HCT116 (cell line): ENCODE measurements around the gene HYAL4. TPM values are rescaled to one million over a fixed set of nuclear protein-coding genes. Genes with fewer than 3 reads are reported as not detected.

Experiments used
- ATAC-seq: fragments of 200-7000 bp; cut with Tn5 transposase; 2 replicates; pipeline ENCODE4 v1.9.1; 2020; ENCODE audit warnings: mild to moderate bottlenecking, moderate library complexity
- BruUV-seq: library from RNA; stranded (reverse); fragments of 400-500 nt; replicated peaks from 2 replicates; lab custom pipeline; 2021; lab: Mats Ljungman, UMichigan
- CTCF ChIA-PET: fragments of 300-600 bp; sonication (Branson Sonifier 250); formaldehyde crosslinking; loops from one replicate; lab custom pipeline; 2021; ENCODE audit warnings: antibody characterized with exemption; lab: Charles Lee
- POLR2A ChIA-PET: fragments of 300-600, 350-600 bp; sonication (Branson Sonifier 250); formaldehyde crosslinking; loops from one replicate; lab custom pipeline; 2021; ENCODE audit warnings: antibody characterized with exemption; lab: Charles Lee
- RAD21 ChIA-PET, 2 experiments: fragments of 300-600 bp; sonication (Branson Sonifier 250); formaldehyde crosslinking; loops; one replicate each; lab custom pipeline; 2023; ENCODE audit warnings: low total read pairs in 2 of 2; ENCODE audit not compliant: uncharacterized antibody in 2 of 2, unreplicated experiment in 2 of 2, low non-redundant PET in 1 of 2; lab: Charles Lee
- DNase-seq: peaks from one replicate; pipeline ENCODE4 v3.0.0-alpha.2; 2010; ENCODE audit warnings: low read depth, low spot score
- H2AFZ ChIP-seq: fragments of 200-600 bp; shearing (Covaris generic), sonication (generic); 2 replicates; pipeline ENCODE4 v1.6.1; 2017; ENCODE audit warnings: low read depth, mixed run types, mixed read lengths, antibody characterized with exemption, low read length; ENCODE audit not compliant: poor library complexity, severe bottlenecking
- H3K27ac ChIP-seq: 2 replicates; pipeline ENCODE4 v1.5.1; 2012; ENCODE audit warnings: low read depth, low read length
- H3K27me3 ChIP-seq: fragments of 200-600 bp; sonication (generic); 2 replicates; pipeline ENCODE4 v1.6.1; 2016; ENCODE audit warnings: mixed run types, low read length, mixed read lengths; ENCODE audit not compliant: insufficient read depth
- H3K36me3 ChIP-seq, 2 experiments: fragments of 200-500 bp in 1 of 2; fragments of 200-600 bp in 1 of 2; sonication (Bioruptor generic) in 1 of 2; sonication (generic) in 1 of 2; 2 replicates each; pipeline versions ENCODE4 v1.5.1 to v1.6.1; 2014 to 2016; ENCODE audit warnings: low read length in 2 of 2, inconsistent platforms in 1 of 2, mixed read lengths in 1 of 2, mixed run types in 1 of 2; ENCODE audit not compliant: insufficient read depth in 2 of 2, control insufficient read depth in 1 of 2
- H3K4me1 ChIP-seq, 2 experiments: fragments of 200-600 bp in 1 of 2; sonication (generic) in 1 of 2; 2 replicates each; pipeline versions ENCODE4 v1.5.1 to v1.6.1; 2012 to 2017; ENCODE audit warnings: low read length in 2 of 2, inconsistent platforms in 1 of 2, mild to moderate bottlenecking in 1 of 2, mixed read lengths in 1 of 2, mixed run types in 1 of 2, moderate library complexity in 1 of 2; ENCODE audit not compliant: insufficient read depth in 2 of 2, control insufficient read depth in 1 of 2
- H3K4me2 ChIP-seq: fragments of 200-600 bp; sonication (generic); 2 replicates; pipeline ENCODE4 v1.6.1; 2017; ENCODE audit warnings: mixed run types, low read length, mixed read lengths
- H3K4me3 ChIP-seq, 2 experiments: fragments of 200-600 bp in 1 of 2; sonication (generic) in 1 of 2; replicated peaks in 1 of 2; 2 replicates each; pipeline ENCODE4 v1.5.1; 2011 to 2016; ENCODE audit warnings: low read length in 2 of 2, control low read depth in 1 of 2, low read depth in 1 of 2, mild to moderate bottlenecking in 1 of 2, mixed read lengths in 1 of 2, mixed run types in 1 of 2
- H3K79me2 ChIP-seq: fragments of 200-600 bp; sonication (generic); 2 replicates; pipeline ENCODE4 v1.6.1; 2017; ENCODE audit warnings: mild to moderate bottlenecking, mixed run types, low read length, moderate library complexity, mixed read lengths; ENCODE audit not compliant: insufficient read depth
- H3K9ac ChIP-seq: fragments of 200-600 bp; sonication (generic); 2 replicates; pipeline ENCODE4 v1.6.1; 2016; ENCODE audit warnings: low read length, mixed read lengths
- H3K9me2 ChIP-seq: fragments of 200-600 bp; sonication (generic), shearing (Covaris generic); 2 replicates; pipeline ENCODE4 v1.6.1; 2017; ENCODE audit warnings: mixed run types, mild to moderate bottlenecking, moderate library complexity; ENCODE audit not compliant: insufficient read depth
- H3K9me3 ChIP-seq, 2 experiments: fragments of 200-500 bp in 1 of 2; fragments of 200-600 bp in 1 of 2; sonication (Bioruptor generic) in 1 of 2; sonication (generic) in 1 of 2; 2 replicates each; pipeline ENCODE4 v1.6.1; 2014 to 2017; ENCODE audit warnings: low read length in 2 of 2, mixed read lengths in 2 of 2, inconsistent platforms in 1 of 2, low read depth in 1 of 2, mild to moderate bottlenecking in 1 of 2, mixed run types in 1 of 2, moderate library complexity in 1 of 2; ENCODE audit not compliant: control insufficient read depth in 1 of 2, insufficient read depth in 1 of 2
- H4K20me1 ChIP-seq: fragments of 200-600 bp; sonication (generic), shearing (Covaris generic); 2 replicates; pipeline ENCODE4 v1.6.1; 2017; ENCODE audit warnings: mixed run types, mild to moderate bottlenecking, moderate library complexity; ENCODE audit not compliant: insufficient read depth
- ATF3 ChIP-seq: IDR thresholded peaks from 2 replicates; pipeline ENCODE4 v1.6.1; 2012
- CBX3 ChIP-seq: IDR thresholded peaks from 2 replicates; pipeline ENCODE4 v1.6.1; 2012; ENCODE audit warnings: low read depth
- EGR1 ChIP-seq: IDR thresholded peaks from 2 replicates; pipeline ENCODE4 v1.6.1; 2012; ENCODE audit warnings: low read depth
- ELF1 ChIP-seq: IDR thresholded peaks from 2 replicates; pipeline ENCODE4 v1.6.1; 2012; ENCODE audit warnings: low read depth, borderline replicate concordance
- EZH2 ChIP-seq: fragments of 200-600 bp; sonication (generic); IDR thresholded peaks from 2 replicates; pipeline ENCODE4 v1.6.1; 2017; ENCODE audit warnings: antibody characterized with exemption, mixed run types
- EZH2phosphoT487 ChIP-seq: fragments of 200-600 bp; IDR thresholded peaks from 2 replicates; pipeline ENCODE4 v1.6.1; 2018; ENCODE audit warnings: antibody characterized with exemption, borderline replicate concordance
- JUND ChIP-seq: IDR thresholded peaks from 2 replicates; pipeline ENCODE4 v1.6.1; 2012
- RAD21 ChIP-seq: IDR thresholded peaks from 2 replicates; pipeline ENCODE4 v1.6.1; 2012; ENCODE audit warnings: low read depth, mild to moderate bottlenecking
- REST ChIP-seq: IDR thresholded peaks from 2 replicates; pipeline ENCODE4 v1.6.1; 2012; ENCODE audit warnings: low read depth
- SIN3A ChIP-seq: IDR thresholded peaks from 2 replicates; pipeline ENCODE4 v1.6.1; 2012; ENCODE audit warnings: low read depth
- SP1 ChIP-seq: IDR thresholded peaks from 2 replicates; pipeline ENCODE4 v1.6.1; 2012; ENCODE audit warnings: low read depth
- SRF ChIP-seq: IDR thresholded peaks from 2 replicates; pipeline ENCODE4 v1.6.1; 2012; ENCODE audit warnings: low read depth
- TCF7L2 ChIP-seq: IDR thresholded peaks from 2 replicates; pipeline ENCODE4 v1.7.0; 2011; ENCODE audit warnings: borderline replicate concordance, inconsistent platforms; ENCODE audit not compliant: insufficient read depth, insufficient read length; ENCODE audit errors: extremely low read depth
- YY1 ChIP-seq: IDR thresholded peaks from 2 replicates; pipeline ENCODE4 v1.6.1; 2011; ENCODE audit warnings: low read length, low read depth, moderate library complexity, mild to moderate bottlenecking; ENCODE audit not compliant: insufficient replicate concordance; ENCODE audit errors: extremely low read depth
- ZBTB33 ChIP-seq: IDR thresholded peaks from 2 replicates; pipeline ENCODE4 v1.6.1; 2011; ENCODE audit warnings: mild to moderate bottlenecking, low read length, moderate library complexity; ENCODE audit not compliant: insufficient replicate concordance; ENCODE audit errors: extremely low read depth
- ZFX ChIP-seq: fragments of 450-650 bp; IDR thresholded peaks from 2 replicates; pipeline ENCODE4 v1.6.1; 2017
- ZNF274 ChIP-seq: fragments of 200-500 bp; sonication (Bioruptor generic); IDR thresholded peaks from 2 replicates; pipeline ENCODE4 v1.6.1; 2014; ENCODE audit warnings: mild to moderate bottlenecking, low read depth, low read length, inconsistent platforms
- intact Hi-C: fragments of 100-400 bp; cut with micrococcal nuclease; formaldehyde crosslinking; loops from 2 replicates; pipeline ENCODE4 v1.10.0; 2022
- total RNA-seq: library from RNA; stranded (reverse); gene quantifications from one replicate; pipeline ENCODE4 v1.2.1, GENCODE V29; 2021; ENCODE audit not compliant: unreplicated experiment

The HYAL4 gene
- total RNA-seq, 1 experiment from 2014 or later: not detected

- no peak for DNase-seq
- no peaks in the 10 kb centered on the region for H4K20me1 ChIP-seq
- H3K4me2 ChIP-seq: no peak overlapping the region
- TF ChIP-seq SIN3A: no peak
- TF ChIP-seq TCF7L2: no peak
- TF ChIP-seq ATF3: no peak
- TF ChIP-seq ELF1: no peak
- TF ChIP-seq EGR1: no peak
- TF ChIP-seq RAD21: no peak
- no peak overlapping the region for H2AFZ ChIP-seq
- H3K79me2 ChIP-seq: no peaks in the 10 kb centered on the region
- ChIA-PET RAD21 (no interaction called here), CTCF (no interaction called here), POLR2A (no interaction called here)
- intact Hi-C loops: no loop called here
- H3K4me1 ChIP-seq: no peaks in the 10 kb centered on the region
- H3K27ac ChIP-seq: no peak overlapping the region
- H3K9ac ChIP-seq: no peak overlapping the region
- H3K9me2 ChIP-seq: no peaks in the 10 kb centered on the region
- H3K4me3 ChIP-seq: no peak overlapping the region
- H3K9me3 ChIP-seq: no peaks in the 10 kb centered on the region
- H3K27me3 ChIP-seq: no peaks in the 10 kb centered on the region
- no TSS peak for BruUV-seq
- H3K36me3 ChIP-seq: no peaks in the 10 kb centered on the region
- ATAC-seq: no peak
These were observed 16.2 kb upstream of the HYAL4 start for GRCh38 chr7:123828805-123829204.

GRCh38 chr7:123836656-123837055 is 8.3 kb upstream of the HYAL4 start:
- no peak for TF ChIP-seq SRF
- no peak for TF ChIP-seq CBX3
- TF ChIP-seq EZH2: no peak
- no peak for TF ChIP-seq ZFX
- TF ChIP-seq JUND: no peak
- no peak for TF ChIP-seq ZBTB33
- TF ChIP-seq ELF1: no peak
- TF ChIP-seq SP1: no peak
- no peak for TF ChIP-seq YY1
- TF ChIP-seq SIN3A: no peak
- TF ChIP-seq REST: no peak
- TF ChIP-seq TCF7L2: no peak
- TF ChIP-seq EZH2phosphoT487: no peak
- TF ChIP-seq ZNF274: no peak
- Histone ChIP-seq H3K36me3 (no peaks in the 10 kb centered on the region), H3K4me3 (no peak overlapping the region), H3K27ac (no peak overlapping the region), H3K9ac (no peak overlapping the region), H3K79me2 (no peaks in the 10 kb centered on the region), H3K9me3 (no peaks in the 10 kb centered on the region), H3K9me2 (no peaks in the 10 kb centered on the region), H3K4me2 (no peak overlapping the region), H4K20me1 (no peaks in the 10 kb centered on the region), H3K27me3 (no peaks in the 10 kb centered on the region), H3K4me1 (no peaks in the 10 kb centered on the region), H2AFZ (no peak overlapping the region)
- ChIA-PET RAD21 (no interaction called here), CTCF (no interaction called here), POLR2A (no interaction called here)
- DNase-seq: no peak
- no peak for ATAC-seq
- intact Hi-C loops: no loop called here
- no TSS peak for BruUV-seq
